Measurements from ENCODE around the gene SYT15B.
"Not testable (repeated sequence)": the region's sequence is repeated elsewhere in the genome, so short reads cannot be mapped to it uniquely, and the experiment has no call there.

SYT15B gene

DNA sequence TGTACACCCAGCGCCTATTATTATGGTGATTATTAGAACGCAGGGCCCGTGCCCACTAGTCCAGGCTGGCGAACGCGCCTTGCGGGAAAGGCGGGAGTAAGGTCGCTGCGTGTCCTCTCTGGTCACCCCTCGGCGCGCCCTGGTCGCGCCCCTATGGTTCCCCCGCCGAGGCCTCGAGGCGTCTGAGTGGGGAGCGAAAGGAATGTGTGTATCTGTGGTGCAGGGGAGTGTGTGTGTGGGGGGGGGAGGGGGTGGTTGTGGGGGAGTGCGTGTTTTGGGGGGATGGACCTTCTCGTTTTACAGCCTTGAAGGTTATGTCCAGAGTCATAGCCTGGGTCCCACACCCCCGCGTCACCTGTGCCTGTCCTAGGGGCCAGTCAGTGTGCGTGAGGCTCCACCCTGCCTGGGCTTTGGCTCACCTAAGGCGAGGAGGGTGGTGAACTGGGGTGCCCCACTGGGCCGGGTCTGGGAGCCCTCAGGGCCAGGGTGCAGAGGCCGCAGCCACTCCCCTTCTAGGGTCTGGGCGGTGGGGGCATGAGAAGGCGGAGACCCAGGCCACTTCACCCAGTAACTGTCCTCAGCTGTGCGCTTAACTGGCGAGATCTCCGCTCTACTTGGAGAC, at the start of gene SYT15B:
TSS of gene SYT15B (minus strand) at position 39 of the 622 bp plus-strand sequence. CDS start 952 bp downstream, outside the sequence.
- DNase-seq = not testable (repeated sequence)

GRCh38 chr10:47779590-47779989, 16.2 kb upstream of the SYT15B start:
- DNase-seq = not testable (repeated sequence)

- not testable (repeated sequence) for DNase-seq
Observed at GRCh38 chr10:47775361-47776231, 12.2 kb upstream of the SYT15B start.

GRCh38 chr10:47770745-47771144, 7.4 kb upstream of the SYT15B start:
- not testable (repeated sequence) for DNase-seq

GRCh38 chr10:47768578-47769115, 5.3 kb upstream of the SYT15B start:
- DNase-seq = not testable (repeated sequence)

DNA sequence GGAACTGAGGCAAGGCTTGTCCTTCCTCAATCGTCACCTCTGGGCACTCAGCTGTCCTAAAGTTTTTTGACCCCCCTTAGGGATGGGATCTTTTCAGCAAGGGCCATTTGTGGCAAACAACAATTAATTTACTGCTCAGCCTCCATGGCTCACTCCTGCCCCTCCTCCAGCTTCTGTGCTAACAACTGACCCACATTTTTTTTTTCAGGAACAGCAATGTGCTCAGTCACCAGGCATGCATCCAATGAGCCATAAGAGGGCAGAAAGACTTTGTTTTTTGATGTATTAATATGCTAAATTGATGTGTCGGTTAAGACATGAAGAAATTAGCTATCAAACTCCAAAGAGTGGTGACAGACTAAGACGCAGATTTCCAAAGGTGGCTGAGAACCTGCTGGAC, 4.7 kb upstream of the SYT15B start:
- DNase-seq = not testable (repeated sequence)

- DNase-seq = not testable (repeated sequence)
Observed at GRCh38 chr10:47767236-47767635, 3.8 kb upstream of the SYT15B start.

- not testable (repeated sequence) for DNase-seq
Observed at GRCh38 chr10:47765232-47765631, 1.8 kb upstream of the SYT15B start.

DNA sequence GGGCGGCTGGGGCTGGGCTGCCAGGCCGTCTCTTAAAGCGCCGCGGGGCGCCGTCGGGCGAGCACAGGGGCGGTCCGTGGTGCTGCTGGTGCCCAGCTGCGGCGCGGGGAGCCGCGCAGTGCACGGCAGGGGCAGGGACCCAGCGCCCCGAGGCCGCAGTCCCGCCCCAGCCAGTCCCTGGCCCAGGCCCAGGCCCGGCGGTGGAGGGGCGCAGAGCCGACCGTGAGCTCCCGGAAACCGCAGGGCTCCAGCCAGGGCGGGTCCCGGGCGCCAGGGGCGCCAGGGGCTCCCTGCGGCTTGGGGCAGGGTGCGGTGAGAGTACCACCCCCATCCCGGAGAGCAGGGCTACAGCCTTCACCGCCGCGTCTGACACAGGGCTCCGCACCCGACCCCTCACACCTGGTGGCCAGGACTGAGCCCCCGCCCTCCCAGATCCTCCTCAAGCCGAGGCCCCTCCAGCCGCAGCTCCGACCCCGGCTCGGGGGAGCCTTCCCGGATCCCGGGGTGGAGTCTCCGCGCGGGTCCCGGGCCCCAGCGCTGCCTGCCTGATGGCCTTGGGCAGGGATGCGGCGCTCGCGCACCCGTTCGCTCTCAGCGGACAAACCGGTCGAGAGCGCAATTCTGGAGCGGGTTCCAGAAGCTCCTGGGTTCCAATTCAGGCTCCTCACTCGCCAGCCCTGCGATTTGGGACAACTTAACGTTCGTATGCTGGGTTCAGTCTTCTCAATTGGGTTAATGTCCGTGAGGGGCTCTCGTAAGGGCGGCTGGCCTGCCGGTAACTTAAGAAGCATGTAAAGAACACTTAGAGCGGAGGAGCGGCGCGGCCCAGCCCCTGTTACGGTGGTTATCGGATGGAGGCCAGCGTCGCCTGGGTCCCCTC, 478 bp downstream of the SYT15B start:
- not testable (repeated sequence) for DNase-seq

DNA sequence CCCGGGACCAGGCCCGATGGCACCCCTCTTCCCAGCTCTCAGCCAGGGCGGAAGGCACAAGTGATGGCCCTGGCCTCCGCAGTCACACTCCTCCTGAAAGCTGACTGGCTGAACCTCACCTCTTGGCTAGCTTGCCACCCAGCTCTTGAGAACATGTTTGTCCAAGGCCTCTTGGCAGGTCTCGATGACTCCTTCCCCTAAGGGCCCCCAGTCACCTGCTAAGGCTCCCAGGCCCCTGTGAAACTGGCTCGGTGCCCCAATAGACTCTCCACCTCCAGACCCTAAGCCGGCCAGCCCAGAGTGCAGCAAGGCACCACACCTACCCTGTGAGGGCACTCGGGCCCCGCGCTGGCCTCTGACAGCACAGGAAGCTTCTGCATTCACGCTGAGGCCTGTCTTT, 4.5 kb downstream of the SYT15B start:
- DNase-seq = not testable (repeated sequence)

GRCh38 chr10:47756169-47756568, 7.2 kb downstream of the SYT15B start:
- not testable (repeated sequence) for DNase-seq

DNA sequence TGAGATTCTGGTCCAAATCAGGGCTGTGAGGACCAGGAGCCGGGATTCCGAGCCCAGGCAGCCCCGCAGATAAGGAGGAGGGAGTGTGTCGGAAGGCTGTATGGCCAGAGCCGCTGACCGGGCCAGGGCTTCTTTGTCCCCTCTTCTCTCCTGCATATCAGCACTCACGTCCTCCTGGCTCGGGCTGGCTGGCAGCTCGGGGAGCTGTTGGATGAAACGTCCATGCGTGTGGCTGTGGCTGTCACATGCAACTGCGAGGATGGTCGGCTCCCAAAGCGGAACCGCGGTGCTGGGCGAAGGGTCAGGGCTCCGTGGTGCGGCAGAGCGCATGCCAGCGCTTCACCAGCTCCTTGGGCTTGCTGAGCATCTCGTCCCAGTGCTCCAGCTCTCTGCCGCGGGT, 9.5 kb downstream of the SYT15B start:
- not testable (repeated sequence) for DNase-seq

DNA sequence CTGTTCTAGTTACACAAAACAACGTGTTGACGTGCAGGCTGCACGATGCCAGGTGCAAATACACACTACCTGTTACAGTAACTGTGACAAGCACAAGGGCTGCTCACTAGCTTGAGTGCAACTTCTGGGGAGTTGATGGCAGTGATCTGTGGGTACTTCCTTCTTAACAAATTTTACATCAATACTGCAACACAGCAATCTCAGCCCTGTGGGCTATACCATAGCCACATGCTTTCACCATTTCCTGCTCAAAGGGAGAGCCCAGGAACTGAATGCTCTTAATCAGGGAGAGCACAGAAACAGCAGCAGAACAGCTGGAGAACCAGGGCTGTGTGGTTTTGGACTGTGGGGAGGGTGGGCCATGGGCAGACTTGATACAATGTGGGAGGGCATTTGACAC, 10.2 kb downstream of the SYT15B start:
- DNase-seq = not testable (repeated sequence)

- DNase-seq = not testable (repeated sequence)
Observed at GRCh38 chr10:47751821-47752220, 11.6 kb downstream of the SYT15B start.

- not testable (repeated sequence) for DNase-seq
Observed at GRCh38 chr10:47750360-47750759, 13.0 kb downstream of the SYT15B start.

DNA sequence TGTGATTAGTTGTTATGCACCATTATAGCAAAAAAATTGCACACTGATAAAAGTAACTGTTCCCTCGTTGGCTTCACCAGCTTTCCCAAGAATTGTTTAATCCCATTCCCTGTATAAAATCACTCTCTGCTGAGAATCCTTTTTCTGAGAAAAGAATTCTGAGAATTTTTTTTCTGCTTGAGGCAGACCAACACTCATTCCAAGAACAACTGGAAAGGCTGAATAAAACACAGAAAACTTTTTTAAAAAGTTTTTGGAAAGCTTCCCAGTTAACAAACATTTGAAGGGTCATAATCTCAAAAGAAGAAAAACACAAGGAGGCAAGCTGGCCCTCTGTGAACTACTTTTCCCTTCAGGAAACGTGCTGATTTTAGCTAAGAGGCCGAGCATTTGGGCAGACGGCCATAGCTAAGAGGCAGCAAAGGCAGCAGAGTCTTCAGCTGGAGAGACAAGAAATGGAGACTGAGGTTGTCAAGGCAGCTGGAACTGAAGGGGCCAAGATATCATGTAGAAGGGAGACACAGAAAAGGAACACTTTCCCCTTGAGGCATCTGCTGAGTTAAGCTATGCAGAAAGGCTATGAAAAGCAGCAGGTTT, 16.5 kb downstream of the SYT15B start:
- DNase-seq = not testable (repeated sequence)

- DNase-seq = not testable (repeated sequence)
Observed at GRCh38 chr10:47744881-47745280, 18.5 kb downstream of the SYT15B start.

- DNase-seq = not testable (repeated sequence)
Observed at GRCh38 chr10:47743611-47744550, 19.5 kb downstream of the SYT15B start.

DNA sequence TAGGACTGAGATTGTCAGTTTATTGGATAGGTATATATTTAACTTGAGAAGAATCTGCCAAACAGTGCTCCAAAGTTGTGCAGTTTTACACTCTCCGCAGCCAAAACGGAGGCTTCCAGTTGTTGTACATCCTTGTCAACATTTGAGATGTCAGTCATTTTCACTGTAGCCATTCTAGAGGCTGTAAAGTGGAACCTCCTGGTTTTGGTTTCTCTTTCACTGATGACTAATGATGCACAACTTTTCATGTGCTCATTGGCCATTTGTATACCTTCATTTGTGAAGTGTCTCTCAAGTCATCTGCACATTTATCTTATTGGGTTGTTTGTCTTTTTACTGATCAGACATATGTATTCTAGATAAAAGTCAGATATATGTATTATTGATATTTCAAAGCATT, 22.5 kb downstream of the SYT15B start:
- not testable (repeated sequence) for DNase-seq

DNA sequence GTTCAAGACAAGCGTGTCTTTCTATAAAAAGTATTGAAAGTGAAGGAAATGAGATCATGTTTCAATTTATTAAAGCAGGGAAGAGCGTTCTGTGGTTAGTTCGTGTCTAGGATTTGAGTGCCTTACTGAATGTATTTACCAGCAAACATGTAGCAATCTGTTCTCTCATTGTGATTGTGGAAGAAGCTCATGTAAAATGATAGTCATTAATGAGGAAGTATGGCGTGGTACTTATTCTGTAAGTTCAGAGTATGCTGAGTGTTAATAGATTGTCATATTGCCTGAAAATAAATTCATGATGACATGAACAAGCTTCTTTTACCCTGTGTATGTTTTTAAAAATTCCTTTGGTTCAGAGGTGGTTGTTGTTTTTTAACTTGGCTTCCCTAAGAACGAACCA, 32.5 kb downstream of the SYT15B start:
- not testable (repeated sequence) for DNase-seq

DNA sequence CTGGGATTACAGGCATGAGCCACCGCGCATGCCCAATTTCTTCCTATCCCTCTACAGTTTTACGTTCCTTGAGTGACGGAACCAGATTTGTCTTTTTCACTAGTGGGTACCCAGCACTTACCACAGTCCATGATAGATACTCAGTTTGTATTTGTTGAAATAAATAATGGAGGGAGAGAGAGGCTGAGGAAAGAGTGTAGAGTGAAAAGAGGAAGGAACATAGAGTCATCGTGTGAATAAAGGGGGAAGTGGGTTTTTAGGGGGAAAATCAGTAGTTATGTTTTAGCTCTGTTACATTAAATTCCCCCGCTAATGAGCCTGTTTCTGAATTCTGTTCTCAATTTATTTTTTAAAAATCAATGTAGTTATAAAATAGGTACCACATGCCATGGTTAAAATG, 37.7 kb downstream of the SYT15B start:
- not testable (repeated sequence) for DNase-seq
